Retinal pigment epithelial cell (primary cell): ENCODE measurements around the gene ARMC9.

ENCODE experiments used
- DNase-seq: peaks from one replicate; pipeline ENCODE4 v3.0.0-alpha.2; 2010; ENCODE audit warnings: low read depth
- H3K4me3 ChIP-seq: 2 replicates; pipeline ENCODE4 v1.5.1; 2011; ENCODE audit warnings: mild to moderate bottlenecking, low read length, control low read depth, moderate library complexity
- CTCF ChIP-seq: conservative IDR thresholded peaks from 2 replicates; pipeline ENCODE4 v1.5.1; 2011; ENCODE audit warnings: low read depth, low read length, control low read depth, inconsistent platforms

Gene ARMC9

GRCh38 chr2:231276987-231277386 lies 78.6 kb downstream of the ARMC9 start:
- H3K4me3 ChIP-seq: no peak overlapping the region
- no peak for TF ChIP-seq CTCF
- no peak for DNase-seq

GRCh38 chr2:231277962-231278361 lies 79.5 kb downstream of the ARMC9 start:
- no peak overlapping the region for H3K4me3 ChIP-seq
- no peak for DNase-seq
- no peak for TF ChIP-seq CTCF

GRCh38 chr2:231278868-231279267 lies 80.4 kb downstream of the ARMC9 start:
- no peak for TF ChIP-seq CTCF
- H3K4me3 ChIP-seq: no peak overlapping the region
- DNase-seq: no peak

GRCh38 chr2:231280846-231281245 lies 82.4 kb downstream of the ARMC9 start:
- DNase-seq: no peak
- no peak for TF ChIP-seq CTCF
- no peak overlapping the region for H3K4me3 ChIP-seq

GRCh38 chr2:231284296-231284695 lies 85.9 kb downstream of the ARMC9 start:
- no peak for TF ChIP-seq CTCF
- no peak for DNase-seq
- H3K4me3 ChIP-seq: no peak overlapping the region

- no peak for TF ChIP-seq CTCF
- H3K4me3 ChIP-seq: no peak overlapping the region
- DNase-seq: no peak
Measured at GRCh38 chr2:231286964-231287363, 88.5 kb downstream of the ARMC9 start.

- no peak for DNase-seq
- H3K4me3 ChIP-seq: no peak overlapping the region
- no peak for TF ChIP-seq CTCF
Measured at GRCh38 chr2:231287696-231288095, 89.3 kb downstream of the ARMC9 start.
